BJ (cell line): Measurements from ENCODE around the gene CXCR1. TPM values are rescaled to one million over a fixed set of nuclear protein-coding genes. Genes with fewer than 3 reads are reported as not detected.

ENCODE experiments used
- CTCF ChIA-PET: fragments of 350-600 bp; formaldehyde crosslinking; extraction: SDS; loops from one replicate; lab custom pipeline; 2021; ENCODE audit warnings: antibody characterized with exemption, inconsistent platforms; lab: Yijun Ruan, JAX
- POLR2A ChIA-PET: fragments of 300-600 bp; sonication (Branson Sonifier 250); formaldehyde crosslinking; extraction: SDS; loops from one replicate; lab custom pipeline; 2021; ENCODE audit warnings: antibody characterized with exemption; lab: Charles Lee
- DNase-seq: peaks from one replicate; pipeline ENCODE4 v3.0.0-alpha.2; 2011; ENCODE audit warnings: low read depth
- H3K27me3 ChIP-seq: 2 replicates; pipeline ENCODE4 v1.6.0; 2011; ENCODE audit warnings: low read length; ENCODE audit not compliant: control insufficient read depth, insufficient read depth
- H3K36me3 ChIP-seq: 2 replicates; pipeline ENCODE4 v1.5.1; 2011; ENCODE audit warnings: low read length; ENCODE audit not compliant: control insufficient read depth, insufficient read depth
- H3K4me3 ChIP-seq: 2 replicates; pipeline ENCODE4 v1.5.1; 2011; ENCODE audit warnings: low read depth, mild to moderate bottlenecking, control low read depth, low read length
- CTCF ChIP-seq: IDR thresholded peaks from 2 replicates; pipeline ENCODE4 v1.5.1; 2011; ENCODE audit warnings: low read depth, mild to moderate bottlenecking, control low read depth, inconsistent platforms, low read length, moderate library complexity; ENCODE audit not compliant: insufficient read depth
- polyA plus RNA-seq: library from polyadenylated mRNA; depleted of rRNA; stranded (reverse); fragments of >200 nt; gene quantifications from 2 replicates; pipeline ENCODE4 v1.2.3, GENCODE V29; 2011

Gene CXCR1
- polyA plus RNA-seq, 1 experiment, result not detected

- no peaks in the 10 kb centered on the region for H3K36me3 ChIP-seq
- peak; percentile 73 for TF ChIP-seq CTCF
- CTCF ChIA-PET, result interaction anchor here (0.9 to 2.9 kb wide), 10 partner anchors 11 to 297 kb away, joined by 3 to 7 read pairs (median 4); no protein-coding TSS in a partner anchor
- H3K27me3 ChIP-seq, result peaks cover 12% of the 10 kb centered on the region
- H3K4me3 ChIP-seq, result no peak overlapping the region
- no peak for DNase-seq
- POLR2A ChIA-PET, result no interaction called here
Observed at GRCh38 chr2:218168635-218169462, 2.1 kb upstream of the CXCR1 start.

DNA sequence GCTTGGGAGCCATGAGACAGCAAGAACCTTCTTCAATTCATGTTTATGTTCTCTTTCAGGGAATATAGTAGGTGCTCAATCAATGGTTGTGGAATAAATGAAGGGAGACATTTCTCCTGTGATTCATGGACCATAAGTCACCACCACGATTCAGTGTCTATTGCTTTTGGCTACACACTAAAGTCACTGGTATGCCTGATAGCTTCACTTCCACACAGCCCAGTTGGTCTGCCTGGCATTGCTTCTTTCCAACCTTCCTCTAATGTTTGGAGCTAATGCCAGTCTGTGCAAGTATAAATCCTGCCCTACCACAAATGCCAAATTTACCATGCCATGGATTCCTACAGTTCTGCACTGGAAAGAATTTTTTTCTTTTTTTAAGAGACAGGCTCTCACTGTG is 1.3 kb upstream of the CXCR1 start:
- no peak overlapping the region for H3K4me3 ChIP-seq
- no peak for TF ChIP-seq CTCF
- peaks cover 17% of the 10 kb centered on the region for H3K27me3 ChIP-seq
- ChIA-PET POLR2A (no interaction called here), CTCF (interaction anchor here (0.9 to 2.9 kb wide), 9 partner anchors 11 to 39 kb away, joined by 3 to 7 read pairs (median 4); no protein-coding TSS in a partner anchor)
- no peak for DNase-seq
- H3K36me3 ChIP-seq, result no peaks in the 10 kb centered on the region

GRCh38 chr2:218162814-218163213 is 3.9 kb downstream of the CXCR1 start:
- no peak for DNase-seq
- ChIA-PET POLR2A (no interaction called here), CTCF (no interaction called here)
- no peaks in the 10 kb centered on the region for H3K36me3 ChIP-seq
- no peak overlapping the region for H3K4me3 ChIP-seq
- TF ChIP-seq CTCF, result no peak
- H3K27me3 ChIP-seq, result peaks cover 28% of the 10 kb centered on the region

DNA sequence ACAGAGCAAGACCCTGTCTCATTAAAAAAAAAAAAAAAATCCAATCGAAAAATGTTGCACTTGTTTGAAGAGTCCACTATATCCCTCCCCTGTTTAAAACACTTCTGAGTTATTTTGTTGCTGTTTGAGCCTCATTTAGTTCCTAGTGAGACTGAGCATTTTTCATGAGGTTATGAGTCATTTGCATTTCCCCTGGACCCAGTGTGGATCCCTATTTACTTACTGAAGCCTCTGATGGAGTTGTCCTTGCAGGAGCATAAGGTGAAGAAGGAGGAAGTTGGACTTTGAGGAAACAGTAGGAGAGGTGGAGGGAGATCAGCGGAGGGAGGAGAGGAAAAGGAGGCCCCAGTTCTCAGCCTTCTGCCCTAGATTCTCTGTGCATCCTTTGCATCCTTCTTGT is 5.1 kb downstream of the CXCR1 start:
- Histone ChIP-seq H3K27me3 (peaks cover 25% of the 10 kb centered on the region), H3K36me3 (no peaks in the 10 kb centered on the region), H3K4me3 (no peak overlapping the region)
- TF ChIP-seq CTCF, result no peak
- POLR2A ChIA-PET, result no interaction called here
- CTCF ChIA-PET, result interaction anchor here (0.9 kb wide), 1 partner anchor 9 kb away, joined by 3 read pairs; no protein-coding TSS in a partner anchor
- no peak for DNase-seq

DNA sequence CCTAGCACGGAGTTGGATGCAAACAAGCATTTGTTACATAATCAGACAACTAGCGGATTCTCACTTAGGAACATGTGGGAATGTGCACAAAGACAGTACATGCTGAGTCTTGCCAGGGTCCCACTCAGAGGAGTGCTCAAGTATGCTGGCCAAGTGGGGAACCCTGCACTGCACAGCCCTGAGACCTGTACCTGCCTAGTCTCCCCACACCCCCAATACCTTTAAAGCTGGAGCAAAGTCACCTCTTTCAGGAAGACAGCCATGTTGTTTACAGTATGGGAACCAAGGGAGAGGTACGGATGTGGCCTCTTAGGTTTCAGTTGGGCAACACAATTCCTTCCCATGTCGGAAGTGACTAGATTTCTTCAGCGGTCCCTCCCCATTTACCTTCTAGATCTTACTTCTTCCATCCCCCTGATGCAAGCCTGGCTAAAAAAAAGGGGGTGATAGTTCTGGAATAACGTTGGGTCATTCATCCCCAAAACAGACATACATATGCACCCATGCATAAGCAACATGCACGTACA is 10.7 kb downstream of the CXCR1 start:
- no peak overlapping the region for H3K4me3 ChIP-seq
- POLR2A ChIA-PET, result no interaction called here
- H3K36me3 ChIP-seq, result no peaks in the 10 kb centered on the region
- H3K27me3 ChIP-seq, result peaks cover 17% of the 10 kb centered on the region
- no peak for DNase-seq
- CTCF ChIA-PET, result no interaction called here
- TF ChIP-seq CTCF, result no peak
